ENCODE data around the gene NKD2. TPM values are rescaled to one million over a fixed set of nuclear protein-coding genes. Genes with fewer than 3 reads are reported as not detected.

Gene NKD2
- total and polyA plus RNA-seq, 2 of the 4 experiments (the other 2 are of a cell fraction): not detected

GRCh38 chr5:1036504-1037122 is 28.0 kb downstream of the NKD2 start:
- Histone ChIP-seq H3K9ac (ENCODE audit: low read depth, low read length) (no peak overlapping the region), H3K4me2 (ENCODE audit: low read depth, low read length) (no peak overlapping the region), H4K5ac (ENCODE audit: low read depth, low read length) (no peak overlapping the region), H2AK9ac (replicated peaks; ENCODE audit: low read depth, low read length, poor library complexity) (no peak overlapping the region), H2BK15ac (ENCODE audit: low read depth, low read length) (no peak overlapping the region), H2BK5ac (ENCODE audit: low read depth, low read length, poor library complexity, severe bottlenecking) (no peak overlapping the region), H4K8ac (ENCODE audit: low read depth in 2 of 2, low read length in 2 of 2) (no peak overlapping the region), H2BK120ac (ENCODE audit: low read depth, low read length) (no peak overlapping the region), H2AFZ (replicated peaks; ENCODE audit: low read length, poor library complexity) (no peak overlapping the region), H2BK20ac (ENCODE audit: low read depth, low read length) (no peak overlapping the region), H3K23ac (ENCODE audit: low read depth, low read length) (no peak overlapping the region), H3K18ac (ENCODE audit: low read depth, low read length) (no peak overlapping the region), H3K9me1 (ENCODE audit: insufficient read depth, low read length) (no peaks in the 10 kb centered on the region), H4K20me1 (ENCODE audit: insufficient read depth, low read length) (no peaks in the 10 kb centered on the region), H3K27ac (ENCODE audit: insufficient read depth, low read length) (no peak overlapping the region), H3K14ac (replicated peaks; ENCODE audit: low read depth, low read length) (no peak overlapping the region), H3K56ac (ENCODE audit: extremely low read depth, insufficient read depth, low read length) (no peak overlapping the region), H2AK5ac (ENCODE audit: low read depth, low read length) (no peak overlapping the region), H3K4ac (ENCODE audit: low read depth, low read length) (no peak overlapping the region), H3K27me3 (ENCODE audit: control insufficient read depth, insufficient read depth, low read length) (peaks cover 1% of the 10 kb centered on the region; the same call in 1 of the 2 replicates), H3K36me3 (ENCODE audit: control insufficient read depth, insufficient read depth, low read length) (no peaks in the 10 kb centered on the region), H4K91ac (ENCODE audit: insufficient read depth, low read depth, low read length) (no peak overlapping the region), H3K4me3 (ENCODE audit: insufficient read depth, low read depth, low read length) (no peak overlapping the region), H3K9me3 (ENCODE audit: control insufficient read depth, insufficient read depth, low read length) (peaks cover 6% of the 10 kb centered on the region; the same call in 1 of the 2 replicates), H3K79me1 (ENCODE audit: low read depth in 1 of 2, low read length in 2 of 2) (no peaks in the 10 kb centered on the region), H3K4me1 (ENCODE audit: control insufficient read depth, insufficient read depth, low read length) (no peaks in the 10 kb centered on the region)
- no TSS peak for BruUV-seq (replicated peaks)
- intact Hi-C loops (cut with micrococcal nuclease) (no loop called here), in situ Hi-C loops (cut with MboI; ENCODE audit: low sequenced_read_pairs) (no loop called here), dilution Hi-C loops (cut with HindIII; ENCODE audit: low sequenced_read_pairs, unreplicated experiment) (no loop called here)
- DNase-seq (no peak), ATAC-seq (ENCODE audit: low read depth) (no peak)
- WGBS, 2 experiments (ENCODE audit: extremely low coverage in 2 of 2, insufficient read length in 1 of 2): 100% methylated on average over 2 of the region's 22 CpGs; no CpG with 5 or more reads in 1 of the 2 experiments
- TF ChIP-seq RAD21 (IDR thresholded peaks at IDR 0.05; ENCODE audit: low read length): no peak
- no peak for TF ChIP-seq NFE2L2 (IDR thresholded peaks at IDR 0.05; ENCODE audit: low read depth, low read length)
- no peak for TF ChIP-seq CTCF (conservative IDR thresholded peaks at IDR 0.05; ENCODE audit: low read depth, low read length)
- no peak for TF ChIP-seq FOS (IDR thresholded peaks at IDR 0.05; ENCODE audit: low read depth, low read length)
- TF ChIP-seq POLR2A (IDR thresholded peaks at IDR 0.05; ENCODE audit: low read depth, low read length): no peak
- no peak for TF ChIP-seq USF2 (IDR thresholded peaks at IDR 0.05; ENCODE audit: low read depth, low read length)
- no peak for TF ChIP-seq ELK1 (IDR thresholded peaks at IDR 0.05; ENCODE audit: borderline replicate concordance, low read depth, low read length)
- ChIA-PET POLR2A (ENCODE audit: unreplicated experiment) (no interaction called here), CTCF (no interaction called here)

Measured in IMR-90 (cell line).